A549 (cell line): ENCODE results near the gene IGLL1. TPM values are rescaled to one million over a fixed set of nuclear protein-coding genes. Genes with fewer than 3 reads are reported as not detected.
"Not testable (repeated sequence)": the region's sequence is repeated elsewhere in the genome, so short reads cannot be mapped to it uniquely, and the experiment has no call there.

Experiments
- ATAC-seq, 2 experiments: fragments of 200-7000 bp in 1 of 2; fragments of >200 bp in 1 of 2; cut with Nextera tagmentation in 1 of 2; cut with Tn5 transposase in 1 of 2; 3 replicates each; pipeline versions ENCODE4 v1.8.0 to v1.9.1; 2018 to 2020; ENCODE audit warnings: mild to moderate bottlenecking in 1 of 2, moderate library complexity in 1 of 2
- CTCF ChIA-PET: fragments of 300-600 bp; sonication (Branson Sonifier 250); formaldehyde crosslinking; extraction: SDS; loops from one replicate; lab custom pipeline; 2021; ENCODE audit warnings: antibody characterized with exemption, inconsistent platforms; lab: Yijun Ruan, JAX
- POLR2A ChIA-PET: fragments of 350-600 bp; formaldehyde crosslinking; extraction: SDS; loops from one replicate; lab custom pipeline; 2021; ENCODE audit warnings: antibody characterized with exemption, inconsistent platforms; lab: Yijun Ruan, JAX
- DNase-seq, 2 experiments: peaks; one replicate each; pipeline versions ENCODE4 v3.0.0 to v3.0.0-alpha.2; 2011 to 2016; ENCODE audit warnings: low read depth in 1 of 2, low spot score in 1 of 2
- FAIRE-seq: peaks from 2 replicates; lab custom pipeline; 2011; peaks lifted over from hg19 to GRCh38; lab: Jason Lieb, UNC
- H3K27ac ChIP-seq, 2 experiments: fragments of >200 bp; sonication (Bioruptor Twin); formaldehyde crosslinking; 3 replicates each; pipeline ENCODE4 v1.5.1; 2016 to 2017
- H3K4me1 ChIP-seq: fragments of >200 bp; sonication (Bioruptor Twin); formaldehyde crosslinking; 3 replicates; pipeline ENCODE4 v1.6.1; 2016
- H3K4me2 ChIP-seq: fragments of >200 bp; sonication (Bioruptor Twin); formaldehyde crosslinking; 3 replicates; pipeline ENCODE4 v1.6.1; 2016
- H3K4me3 ChIP-seq: fragments of >200 bp; sonication (Bioruptor Twin); formaldehyde crosslinking; 3 replicates; pipeline ENCODE4 v1.5.1; 2016
- H3K9me3 ChIP-seq: fragments of >200 bp; sonication (Bioruptor Twin); formaldehyde crosslinking; 3 replicates; pipeline ENCODE4 v1.6.1; 2016
- CHD4 ChIP-seq: fragments of 200-600 bp; sonication (generic); IDR thresholded peaks from 2 replicates; pipeline ENCODE4 v1.6.1; 2016; ENCODE audit warnings: antibody characterized with exemption, mild to moderate bottlenecking, borderline replicate concordance
- CTCF ChIP-seq: fragments of >200 bp; sonication (Bioruptor Twin); formaldehyde crosslinking; IDR thresholded peaks from 3 replicates; pipeline ENCODE4 v1.5.1; 2016
- HES2 ChIP-seq: fragments of >200 bp; sonication (Bioruptor Twin); formaldehyde crosslinking; IDR thresholded peaks from 2 replicates; pipeline ENCODE4 v1.6.1; 2016
- MAFK ChIP-seq: fragments of 450-650 bp; IDR thresholded peaks from 2 replicates; pipeline ENCODE4 v1.6.1; 2014; ENCODE audit not compliant: partially characterized antibody
- MAX ChIP-seq: IDR thresholded peaks from 2 replicates; pipeline ENCODE4 v1.6.1; 2012
- POLR2A ChIP-seq: IDR thresholded peaks from 2 replicates; pipeline ENCODE4 v1.6.1; 2012; ENCODE audit warnings: mild to moderate bottlenecking, low read length
- RAD21 ChIP-seq, 2 experiments: fragments of >200 bp in 1 of 2; sonication (Bioruptor Twin) in 1 of 2; formaldehyde crosslinking in 1 of 2; IDR thresholded peaks in 1 of 2; conservative IDR thresholded peaks in 1 of 2; 2 replicates in 1 of 2; 3 replicates in 1 of 2; pipeline ENCODE4 v1.6.1; 2012 to 2018; ENCODE audit warnings: inconsistent platforms in 1 of 2
- SMC3 ChIP-seq: fragments of >200 bp; sonication (Bioruptor Twin); formaldehyde crosslinking; IDR thresholded peaks from 3 replicates; pipeline ENCODE4 v1.6.1; 2018; ENCODE audit warnings: inconsistent platforms
- WGBS: methylation state at CpG from one replicate; pipeline ENCODE4 v1.1.6; 2017; ENCODE audit errors: missing lambda C conversion rate; 5-methylcytosine and 5-hydroxymethylcytosine counted together
- polyA plus RNA-seq, 4 experiments: library from polyadenylated mRNA; depleted of rRNA in 3 of 4; stranded (reverse); fragments of >200 nt; fragmentation: RNase III in 1 of 4; extraction: RNeasy Plus Mini Kit Qiagen cat#74134 plus additional on column Dnase treatment in 1 of 4; gene quantifications; 2 replicates in 3 of 4; 3 replicates in 1 of 4; pipeline ENCODE4 v1.2.3, GENCODE V29; 2011 to 2017

IGLL1 gene
- polyA plus RNA-seq, 2 of the 4 experiments (the other 2 are of a cell fraction) = not detected

GRCh38 chr22:23541849-23542281 lies 38.2 kb downstream of the IGLL1 start:
- POLR2A ChIA-PET, ATAC-seq, FAIRE-seq, H3K9me3 ChIP-seq, H3K4me3 ChIP-seq, H3K27ac ChIP-seq, DNase-seq: not testable (repeated sequence)
- peak; percentile 73 for TF ChIP-seq SMC3
- peak; percentile 59 for TF ChIP-seq RAD21 (conservative IDR thresholded peaks at IDR 0.05 in 1 of 2, IDR thresholded peaks at IDR 0.05 in 1 of 2)
- TF ChIP-seq CTCF = peak; percentile 64
- WGBS = 0% methylated on average over 7 of the region's 7 CpGs
- H3K4me1 ChIP-seq = peaks cover 19% of the 10 kb centered on the region
- CTCF ChIA-PET = interaction anchor here (1.0 to 2.9 kb wide), 6 partner anchors 10 to 308 kb away, joined by 3 to 11 read pairs (median 4); no protein-coding TSS in a partner anchor
- H3K4me2 ChIP-seq = peak overlapping the region; percentile 51

GRCh38 chr22:23540837-23541236 lies 39.3 kb downstream of the IGLL1 start:
- FAIRE-seq, DNase-seq, H3K4me3 ChIP-seq, H3K4me2 ChIP-seq, ATAC-seq, H3K9me3 ChIP-seq, POLR2A ChIA-PET, H3K27ac ChIP-seq: not testable (repeated sequence)
- 82% methylated on average over 4 of the region's 5 CpGs for whole genome bisulfite sequencing
- CTCF ChIA-PET = interaction anchor here (0.7 to 2.9 kb wide), 10 partner anchors 9 to 309 kb away, joined by 3 to 11 read pairs (median 4); no protein-coding TSS in a partner anchor
- H3K4me1 ChIP-seq = peaks cover 30% of the 10 kb centered on the region

DNA sequence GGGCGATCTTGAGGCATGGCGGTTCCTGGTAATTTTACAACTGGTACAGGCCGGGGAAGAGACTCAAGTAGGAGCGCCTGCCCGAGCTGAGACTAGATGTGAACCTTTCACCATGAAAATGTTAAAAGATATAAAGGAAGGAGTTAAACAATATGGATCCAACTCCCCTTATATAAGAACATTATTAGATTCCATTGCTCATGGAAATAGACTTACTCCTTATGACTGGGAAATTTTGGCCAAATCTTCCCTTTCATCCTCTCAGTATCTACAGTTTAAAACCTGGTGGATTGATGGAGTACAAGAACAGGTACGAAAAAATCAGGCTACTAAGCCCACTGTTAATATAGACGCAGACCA lies 40.3 kb downstream of the IGLL1 start:
- H3K9me3 ChIP-seq, ATAC-seq, DNase-seq, FAIRE-seq, POLR2A ChIA-PET, H3K4me3 ChIP-seq, H3K27ac ChIP-seq: not testable (repeated sequence)
- CTCF ChIA-PET = interaction anchor here (0.8 to 2.9 kb wide), 4 partner anchors 10 to 310 kb away, joined by 3 to 11 read pairs (median 4); no protein-coding TSS in a partner anchor
- 39% methylated on average over 3 of the region's 7 CpGs for WGBS
- peak overlapping the region; percentile 64 for H3K4me2 ChIP-seq
- peaks cover 36% of the 10 kb centered on the region for H3K4me1 ChIP-seq

- Histone ChIP-seq H3K27ac (peak overlapping the region; percentile 66 to 81), H3K9me3 (no peaks in the 10 kb centered on the region), H3K4me2 (peak overlapping the region; percentile 64), H3K4me3 (peak overlapping the region; percentile 31), H3K4me1 (peaks cover 38% of the 10 kb centered on the region)
- ATAC-seq = peak; percentile 97 to 98
- FAIRE-seq = no peak
- ChIA-PET POLR2A (no interaction called here), CTCF (interaction anchor here (0.6 to 2.9 kb wide), 13 partner anchors 9 to 311 kb away, joined by 3 to 11 read pairs (median 3); no protein-coding TSS in a partner anchor)
- peak; percentile 70 for TF ChIP-seq MAFK
- TF ChIP-seq RAD21 (conservative IDR thresholded peaks at IDR 0.05 in 1 of 2, IDR thresholded peaks at IDR 0.05 in 1 of 2) = peak; percentile 87 to 93
- TF ChIP-seq CHD4 = no peak
- peak; percentile 82 for TF ChIP-seq SMC3
- TF ChIP-seq MAX = peak; percentile 44; the same call in 1 of the 2 replicates
- TF ChIP-seq POLR2A = 0 out of 2 replicates have a peak, but pooled peaks have one; percentile 7
- TF ChIP-seq CTCF = peak; percentile 62
- no peak for TF ChIP-seq HES2
- DNase-seq = peak; percentile 36 to 88
- WGBS = 16% methylated on average over 16 of the region's 21 CpGs
Measured at GRCh38 chr22:23539135-23539838, 40.8 kb downstream of the IGLL1 start.

DNA sequence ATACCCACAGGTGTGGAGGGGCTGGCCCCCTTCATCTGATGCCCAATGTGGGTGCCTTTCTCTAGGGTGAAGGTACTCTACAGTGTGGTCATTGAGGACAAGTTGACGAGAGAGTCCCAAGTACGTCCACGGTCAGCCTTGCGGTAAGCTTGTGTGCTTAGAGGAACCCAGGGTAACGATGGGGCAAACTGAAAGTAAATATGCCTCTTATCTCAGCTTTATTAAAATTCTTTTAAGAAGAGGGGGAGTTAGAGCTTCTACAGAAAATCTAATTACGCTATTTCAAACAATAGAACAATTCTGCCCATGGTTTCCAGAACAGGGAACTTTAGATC lies 41.4 kb downstream of the IGLL1 start:
- FAIRE-seq, H3K9me3 ChIP-seq, DNase-seq, H3K4me3 ChIP-seq, H3K4me2 ChIP-seq, ATAC-seq, POLR2A ChIA-PET: not testable (repeated sequence)
- Histone ChIP-seq H3K27ac (0 out of 6 replicates have a peak overlapping the region, but pooled peaks of 1 of the 2 experiments have one; percentile 43), H3K4me1 (peaks cover 44% of the 10 kb centered on the region)
- WGBS = 91% methylated on average over 6 of the region's 6 CpGs
- CTCF ChIA-PET = interaction anchor here (0.8 to 1.2 kb wide), 8 partner anchors 12 to 134 kb away, joined by 3 to 5 read pairs (median 3); no protein-coding TSS in a partner anchor

DNA sequence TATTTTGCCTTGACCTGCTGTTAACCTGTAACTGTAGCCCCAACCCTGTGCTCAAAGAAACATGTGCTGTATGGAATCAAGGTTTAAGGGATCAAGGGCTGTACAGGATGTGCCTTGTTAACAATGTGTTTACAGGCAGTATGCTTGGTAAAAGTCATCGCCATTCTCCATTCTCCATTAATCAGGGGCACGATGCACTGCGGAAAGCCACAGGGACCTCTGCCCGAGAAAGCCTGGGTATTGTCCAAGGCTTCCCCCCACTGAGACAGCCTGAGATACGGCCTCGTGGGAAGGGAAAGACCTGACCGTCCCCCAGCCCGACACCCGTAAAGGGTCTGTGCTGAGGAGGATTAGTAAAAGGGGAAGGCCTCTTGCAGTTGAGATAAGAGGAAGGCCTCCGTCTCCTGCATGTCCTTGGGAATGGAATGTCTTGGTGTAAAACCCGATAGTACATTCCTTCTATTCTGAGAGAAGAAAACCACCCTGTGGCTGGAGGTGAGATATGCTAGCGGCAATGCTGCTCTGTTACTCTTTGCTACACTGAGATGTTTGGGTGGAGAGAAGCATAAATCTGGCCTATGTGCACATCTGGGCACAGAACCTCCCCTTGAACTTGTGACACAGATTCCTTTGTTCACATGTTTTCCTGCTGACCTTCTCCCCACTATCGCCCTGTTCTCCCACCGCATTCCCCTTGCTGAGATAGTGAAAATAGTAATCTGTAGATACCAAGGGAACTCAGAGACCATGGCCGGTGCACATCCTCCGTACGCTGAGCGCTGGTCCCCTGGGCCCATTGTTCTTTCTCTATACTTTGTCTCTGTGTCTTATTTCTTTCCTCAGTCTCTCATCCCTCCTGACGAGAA lies 42.0 kb downstream of the IGLL1 start:
- 99% methylated on average over 15 of the region's 19 CpGs for WGBS
- peak overlapping the region; percentile 60 to 77; a peak in 4 of 6 replicates for H3K27ac ChIP-seq
- CTCF ChIA-PET = interaction anchor here (0.9 to 1.2 kb wide), 3 partner anchors 16 to 107 kb away, joined by 3 to 5 read pairs (median 4); no protein-coding TSS in a partner anchor
- ATAC-seq, H3K4me3 ChIP-seq, DNase-seq, H3K9me3 ChIP-seq, POLR2A ChIA-PET, FAIRE-seq, H3K4me2 ChIP-seq: not testable (repeated sequence)
- H3K4me1 ChIP-seq = peaks cover 45% of the 10 kb centered on the region
